Astrocyte of the cerebellum (primary cell): ENCODE data around the gene FOLR3.
"Not testable (repeated sequence)": the region's sequence is repeated elsewhere in the genome, so short reads cannot be mapped to it uniquely, and the experiment has no call there.

Experiments used
- DNase-seq: peaks from one replicate; pipeline ENCODE4 v3.0.0-alpha.2; 2011; ENCODE audit warnings: low read depth
- H3K4me3 ChIP-seq: 2 replicates; pipeline ENCODE4 v1.5.1; 2011; ENCODE audit warnings: mild to moderate bottlenecking, low read depth, low read length, moderate library complexity
- in situ Hi-C: cut with HindIII; loops from 2 replicates; pipeline ENCODE4 v1.10.0; 2017; ENCODE audit warnings: low sequenced_read_pairs
- TF ChIP-seq, protein P1 (sequence below): IDR thresholded peaks from 2 replicates; pipeline ENCODE4 v1.5.1; 2012; ENCODE audit warnings: low read length, low read depth, moderate library complexity, mild to moderate bottlenecking; ENCODE audit errors: missing control alignments

Gene FOLR3

DNA sequence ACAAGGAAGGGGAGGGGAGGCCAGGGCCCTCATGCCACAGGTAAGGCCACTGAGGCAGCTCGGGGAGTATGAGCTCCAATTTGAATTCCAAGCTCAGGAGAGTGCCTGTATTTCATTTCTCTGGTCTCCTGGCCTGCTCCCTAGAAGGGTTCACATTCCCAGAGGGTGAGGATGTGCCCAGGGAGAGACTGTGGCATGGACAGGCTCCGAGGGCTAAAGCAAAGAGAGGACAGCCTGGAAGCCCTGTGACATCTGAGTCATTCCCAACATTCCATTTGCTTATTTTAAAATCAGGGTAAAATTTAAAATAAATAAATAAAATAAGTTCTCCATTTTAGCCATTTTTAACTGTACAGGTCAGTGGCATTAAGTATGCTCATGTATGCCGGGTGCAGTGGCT is 37.8 kb downstream of the FOLR3 start:
- in situ Hi-C loops: no loop called here
- no peak overlapping the region for H3K4me3 ChIP-seq
- no peak for DNase-seq
- TF ChIP-seq, protein P1, sequence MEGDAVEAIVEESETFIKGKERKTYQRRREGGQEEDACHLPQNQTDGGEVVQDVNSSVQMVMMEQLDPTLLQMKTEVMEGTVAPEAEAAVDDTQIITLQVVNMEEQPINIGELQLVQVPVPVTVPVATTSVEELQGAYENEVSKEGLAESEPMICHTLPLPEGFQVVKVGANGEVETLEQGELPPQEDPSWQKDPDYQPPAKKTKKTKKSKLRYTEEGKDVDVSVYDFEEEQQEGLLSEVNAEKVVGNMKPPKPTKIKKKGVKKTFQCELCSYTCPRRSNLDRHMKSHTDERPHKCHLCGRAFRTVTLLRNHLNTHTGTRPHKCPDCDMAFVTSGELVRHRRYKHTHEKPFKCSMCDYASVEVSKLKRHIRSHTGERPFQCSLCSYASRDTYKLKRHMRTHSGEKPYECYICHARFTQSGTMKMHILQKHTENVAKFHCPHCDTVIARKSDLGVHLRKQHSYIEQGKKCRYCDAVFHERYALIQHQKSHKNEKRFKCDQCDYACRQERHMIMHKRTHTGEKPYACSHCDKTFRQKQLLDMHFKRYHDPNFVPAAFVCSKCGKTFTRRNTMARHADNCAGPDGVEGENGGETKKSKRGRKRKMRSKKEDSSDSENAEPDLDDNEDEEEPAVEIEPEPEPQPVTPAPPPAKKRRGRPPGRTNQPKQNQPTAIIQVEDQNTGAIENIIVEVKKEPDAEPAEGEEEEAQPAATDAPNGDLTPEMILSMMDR: no peak

DNA sequence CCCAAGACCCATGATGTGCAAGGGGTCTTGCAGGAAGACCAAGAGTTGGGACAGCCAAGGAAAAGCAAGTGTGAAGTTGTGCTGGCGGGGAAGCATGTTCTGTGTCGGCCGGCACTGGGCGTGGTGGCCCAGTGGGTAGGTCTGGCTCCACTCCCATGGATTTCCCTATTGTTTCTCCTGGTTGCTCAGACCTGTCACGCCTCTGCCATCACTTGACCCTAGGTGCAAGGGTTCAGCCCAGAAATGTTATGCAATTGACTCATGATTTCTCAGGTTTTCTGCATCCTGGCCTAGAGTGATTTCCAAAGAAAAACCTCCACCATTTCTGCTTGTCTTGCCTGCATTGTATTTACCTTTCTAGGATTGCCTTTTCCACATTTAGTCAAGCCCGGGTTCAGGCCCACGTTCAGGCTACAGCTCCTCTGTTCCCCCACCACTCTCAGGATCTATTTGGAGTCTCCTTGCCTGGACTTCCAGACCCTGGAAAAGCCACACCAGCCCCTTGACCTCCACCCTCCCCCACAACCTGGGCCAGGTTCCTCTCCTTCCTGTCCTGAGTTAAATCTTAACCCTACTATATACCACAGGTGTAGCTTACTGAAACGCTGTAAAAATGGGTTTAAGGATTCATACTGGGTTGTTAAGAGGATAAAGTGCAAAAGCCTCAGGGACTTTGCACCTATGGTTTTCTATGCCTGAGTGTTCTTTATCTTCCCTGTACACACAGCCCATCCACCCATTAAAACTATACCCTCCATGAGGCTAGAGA is 39.0 kb downstream of the FOLR3 start:
- H3K4me3 ChIP-seq: no peak overlapping the region
- DNase-seq: no peak
- in situ Hi-C loops: no loop called here
- TF ChIP-seq, protein P1: no peak

DNA sequence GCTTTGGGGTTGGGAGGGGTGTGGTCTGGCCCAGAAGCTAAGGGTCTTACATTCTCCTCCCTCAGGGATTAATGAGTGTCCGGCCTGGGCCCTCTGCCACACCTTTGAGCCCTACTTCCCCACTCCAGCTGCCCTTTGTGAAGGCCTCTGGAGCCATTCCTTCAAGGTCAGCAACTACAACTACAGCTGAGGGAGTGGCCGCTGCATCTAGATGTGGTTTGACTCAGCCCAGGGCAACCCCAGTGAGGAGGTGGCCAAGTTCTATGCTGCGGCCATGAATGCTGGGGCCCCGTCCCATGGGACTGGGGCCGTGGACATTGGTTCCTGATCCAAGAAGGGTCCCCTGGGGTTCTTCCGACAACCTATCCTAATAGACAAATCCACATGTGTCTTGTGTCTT is 42.1 kb downstream of the FOLR3 start:
- no peak for DNase-seq
- in situ Hi-C loops: no loop called here
- no peak overlapping the region for H3K4me3 ChIP-seq
- TF ChIP-seq, protein P1: no peak

DNA sequence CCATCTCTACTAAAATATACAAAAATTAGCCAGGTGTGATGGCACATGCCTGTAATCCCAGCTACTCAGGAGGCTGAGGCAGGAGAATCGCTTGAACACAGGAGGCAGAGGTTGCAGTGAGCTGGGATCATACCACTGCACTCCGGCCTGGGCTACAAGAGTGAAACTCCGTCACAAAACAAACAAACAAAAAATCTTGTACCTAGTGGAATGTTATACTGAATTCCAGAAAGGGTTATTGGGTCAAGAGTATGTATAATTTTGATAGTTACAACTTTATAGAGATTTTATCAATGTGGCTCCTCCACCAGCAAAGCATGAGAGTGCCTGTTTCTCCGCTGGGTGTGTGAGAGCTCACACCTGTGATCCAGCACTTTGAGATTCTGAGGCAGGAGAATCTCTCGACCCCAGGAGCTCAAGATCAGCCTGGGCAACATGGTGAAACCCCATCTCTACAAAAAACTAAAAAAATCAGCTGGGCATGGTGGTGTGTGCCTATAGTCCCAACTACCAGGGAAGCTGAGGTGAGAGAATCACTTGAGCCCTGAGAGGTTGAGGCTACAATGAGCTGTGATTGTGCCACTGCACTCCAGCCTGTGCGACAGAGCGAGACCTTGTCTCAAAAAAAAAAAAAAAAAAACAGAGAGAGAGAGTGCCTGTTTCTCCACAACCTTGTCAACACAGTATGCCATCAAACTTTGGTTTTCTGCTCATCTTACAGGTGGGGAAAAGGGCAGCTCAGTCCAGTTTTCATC is 43.7 kb downstream of the FOLR3 start:
- DNase-seq: no peak
- in situ Hi-C loops: no loop called here
- no peak overlapping the region for H3K4me3 ChIP-seq
- TF ChIP-seq, protein P1: no peak

DNA sequence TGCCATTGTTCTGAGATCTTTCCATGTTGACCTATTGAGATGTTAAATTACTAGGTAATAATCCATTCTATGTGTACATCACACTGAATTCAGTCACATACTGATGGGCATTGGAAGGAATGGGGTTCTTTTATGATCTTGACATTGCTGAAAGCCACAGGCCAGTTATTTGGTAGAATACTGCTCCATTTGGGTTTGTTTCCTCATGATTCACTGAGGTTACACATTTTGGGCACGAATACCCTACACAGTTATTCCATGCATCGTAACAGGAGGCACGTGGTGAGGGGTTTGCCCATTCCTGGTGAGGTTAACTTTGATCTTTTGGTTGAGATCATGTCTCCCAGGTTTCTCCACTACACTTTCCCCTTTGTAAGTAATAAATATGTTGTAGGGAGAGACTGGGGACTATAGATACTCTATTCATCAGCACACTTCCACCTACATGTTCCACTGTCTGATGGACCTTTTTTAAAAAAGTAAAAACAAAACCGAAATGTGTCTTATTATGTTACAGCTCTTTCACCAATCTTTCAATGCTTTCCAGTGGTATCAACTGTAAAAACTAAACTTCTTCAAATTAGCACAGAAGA is 44.4 kb downstream of the FOLR3 start:
- in situ Hi-C loops: no loop called here
- no peak for DNase-seq
- TF ChIP-seq, protein P1: no peak
- no peak overlapping the region for H3K4me3 ChIP-seq

DNA sequence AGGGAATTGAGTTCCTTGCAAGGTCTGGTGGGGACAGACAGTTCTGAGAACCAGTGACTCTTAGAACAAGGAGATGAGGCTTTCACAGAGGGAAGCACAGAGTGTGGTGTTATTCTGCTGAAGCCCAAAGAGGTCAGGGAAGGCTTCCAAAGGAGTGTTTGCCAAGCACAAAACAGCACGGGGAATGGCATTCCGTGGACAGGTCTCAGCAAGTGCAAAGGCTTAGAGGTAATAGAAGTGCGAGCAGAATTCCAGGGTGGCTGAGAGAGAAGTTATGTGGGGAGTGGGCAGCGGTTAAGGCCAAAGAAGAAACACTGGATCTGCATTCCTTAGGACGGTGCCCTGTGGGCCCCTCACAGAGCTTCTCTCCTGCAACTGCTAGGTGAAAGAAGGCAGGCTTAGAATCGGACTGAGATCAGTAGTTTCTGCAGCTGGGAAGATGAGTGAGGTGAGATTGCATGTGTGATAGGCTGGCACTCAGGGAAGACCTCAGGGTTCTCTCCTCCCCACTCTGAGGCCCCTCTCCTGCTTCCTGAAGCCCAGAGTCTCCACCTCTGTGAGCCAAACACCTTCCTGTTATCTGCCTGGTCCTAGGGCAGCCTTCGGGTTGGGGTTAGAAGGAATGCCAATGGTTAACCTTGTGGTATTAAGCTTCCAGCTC is 45.5 kb downstream of the FOLR3 start:
- H3K4me3 ChIP-seq, DNase-seq, in situ Hi-C loops: not testable (repeated sequence)

DNA sequence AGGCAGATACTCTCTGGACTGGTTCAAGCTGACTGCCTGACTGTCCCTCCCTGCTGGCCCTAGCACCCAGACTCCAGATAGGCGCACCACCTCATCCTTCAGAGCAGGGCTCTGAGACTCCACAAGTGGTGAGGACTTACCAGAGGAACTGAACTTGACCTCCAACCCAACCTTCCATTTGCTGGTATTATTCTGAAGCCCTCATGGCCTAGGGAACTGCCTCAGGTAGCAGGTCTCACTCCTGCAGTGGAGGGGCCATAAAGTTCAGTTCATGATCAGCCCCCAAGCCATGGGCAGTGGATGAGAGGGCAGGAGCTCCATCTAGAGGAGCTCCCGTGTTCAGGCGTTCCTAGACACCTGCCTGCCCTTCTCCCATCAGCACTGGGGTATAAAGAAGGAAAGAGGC is 46.0 kb downstream of the FOLR3 start:
- DNase-seq, H3K4me3 ChIP-seq, in situ Hi-C loops: not testable (repeated sequence)
